AG04449 (cell line): ENCODE data around the gene PTBP3.

Experiments used
- CTCF ChIA-PET: fragments of 350-600 bp; formaldehyde crosslinking; extraction: SDS; loops from one replicate; lab custom pipeline; 2021; ENCODE audit warnings: antibody characterized with exemption; lab: Yijun Ruan, JAX
- POLR2A ChIA-PET: fragments of 400-600, 350-600 bp; formaldehyde crosslinking; extraction: SDS; loops from one replicate; lab custom pipeline; 2020; ENCODE audit warnings: antibody characterized with exemption, inconsistent platforms; lab: Yijun Ruan, JAX
- DNase-seq: peaks from one replicate; pipeline ENCODE4 v3.0.0-alpha.2; 2010; ENCODE audit warnings: low read depth, low spot score
- H3K4me3 ChIP-seq: 2 replicates; pipeline ENCODE4 v1.5.1; 2011; ENCODE audit warnings: low read depth, mild to moderate bottlenecking, control low read depth, low read length
- CTCF ChIP-seq: IDR thresholded peaks from one replicate; pipeline ENCODE4 v1.5.1; 2011; ENCODE audit warnings: mild to moderate bottlenecking, moderate library complexity, low read length, control low read depth, inconsistent platforms; ENCODE audit not compliant: insufficient read depth; ENCODE audit errors: missing control alignments

Gene PTBP3

GRCh38 chr9:112234779-112235178, 98.6 kb downstream of the PTBP3 start:
- POLR2A ChIA-PET: no interaction called here
- DNase-seq: no peak
- CTCF ChIA-PET: interaction anchor here (3.9 kb wide), 1 partner anchor 10 kb away, joined by 15 read pairs; no protein-coding TSS in a partner anchor
- no peak for TF ChIP-seq CTCF
- no peak overlapping the region for H3K4me3 ChIP-seq

DNA sequence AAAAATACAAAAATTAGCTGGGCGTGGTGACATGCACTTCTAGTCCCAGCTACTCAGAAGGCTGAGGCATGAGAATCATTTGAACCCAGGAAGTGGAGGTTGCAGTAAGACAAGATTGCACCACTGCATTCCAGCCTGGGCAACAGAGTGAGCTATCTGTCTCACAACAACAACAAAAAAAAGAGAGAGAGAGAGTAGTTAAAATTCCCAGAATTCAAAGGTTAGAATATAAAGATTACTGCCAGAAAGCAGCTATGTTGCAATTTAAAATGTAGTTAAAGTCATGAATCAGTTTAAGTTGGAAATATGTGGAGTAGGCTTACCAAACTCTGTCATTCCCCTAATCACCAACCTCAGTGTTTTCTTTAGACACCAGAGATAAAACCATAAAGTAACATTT, 99.7 kb downstream of the PTBP3 start:
- POLR2A ChIA-PET: interaction anchor here (0.6 to 1.1 kb wide), 2 partner anchors 108 to 236 kb away, joined by 3 read pairs; no protein-coding TSS in a partner anchor
- CTCF ChIA-PET: interaction anchor here (3.9 kb wide), 1 partner anchor 9 kb away, joined by 15 read pairs; no protein-coding TSS in a partner anchor
- no peak for TF ChIP-seq CTCF
- DNase-seq: peak; percentile 69
- no peak overlapping the region for H3K4me3 ChIP-seq

GRCh38 chr9:112232233-112232632, 101.2 kb downstream of the PTBP3 start:
- no peak for DNase-seq
- POLR2A ChIA-PET: no interaction called here
- no peak for TF ChIP-seq CTCF
- no peak overlapping the region for H3K4me3 ChIP-seq
- CTCF ChIA-PET: interaction anchor here (1.2 kb wide), 1 partner anchor 14 kb away, joined by 3 read pairs; no protein-coding TSS in a partner anchor

DNA sequence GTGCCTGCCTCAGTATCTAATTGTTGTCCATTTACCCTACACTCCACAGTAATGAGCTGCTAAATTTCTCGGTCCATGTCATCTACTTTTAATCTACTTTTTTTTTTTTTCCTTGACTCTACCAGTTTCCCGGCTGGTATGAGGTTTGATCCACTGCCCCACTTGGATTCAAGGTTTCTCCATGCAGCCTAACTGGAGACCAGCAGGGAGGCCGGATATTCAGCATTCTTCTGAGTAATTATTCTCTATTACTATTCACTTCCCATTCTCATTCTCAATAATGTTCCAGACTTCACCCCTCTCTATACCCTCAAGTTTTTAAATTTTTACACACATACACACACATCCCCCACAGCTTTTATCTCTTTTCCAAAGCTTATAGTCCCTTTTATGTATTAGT, 107.3 kb downstream of the PTBP3 start:
- no peak for TF ChIP-seq CTCF
- no peak overlapping the region for H3K4me3 ChIP-seq
- POLR2A ChIA-PET: no interaction called here
- CTCF ChIA-PET: interaction anchor here (0.9 to 3.1 kb wide), 4 partner anchors 8 to 136 kb away, joined by 3 to 15 read pairs (median 4); no protein-coding TSS in a partner anchor
- no peak for DNase-seq

- no peak overlapping the region for H3K4me3 ChIP-seq
- POLR2A ChIA-PET: interaction anchor here (1.2 kb wide), 1 partner anchor 155 kb away, joined by 4 read pairs; the partner anchor contains the start of gene HSDL2
- TF ChIP-seq CTCF: no peak
- no peak for DNase-seq
- CTCF ChIA-PET: interaction anchor here (1.0 to 3.1 kb wide), 4 partner anchors 10 to 109 kb away, joined by 5 to 15 read pairs (median 5); partner anchors contain the start of gene PTBP3
These were observed 108.8 kb downstream of the PTBP3 start for GRCh38 chr9:112224401-112225289.

DNA sequence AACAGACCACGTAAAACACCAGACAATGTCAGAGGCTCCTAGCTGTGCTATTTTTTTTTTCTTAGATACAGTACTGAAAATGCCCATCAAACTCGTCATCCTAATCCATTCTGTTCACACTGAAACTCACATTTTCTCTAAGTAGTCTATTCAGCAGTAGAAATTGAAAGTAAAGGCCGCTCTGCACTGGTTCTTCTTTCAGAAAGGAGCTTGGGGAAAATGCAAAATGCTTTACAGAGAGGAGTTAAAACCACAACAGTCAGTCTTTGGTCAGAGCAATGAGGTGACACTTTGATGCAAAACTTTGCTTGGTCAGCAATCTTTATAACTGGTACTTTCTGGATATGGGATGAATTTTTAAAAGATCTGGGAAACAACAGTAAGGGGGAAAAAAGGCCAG, 114.5 kb downstream of the PTBP3 start:
- no peak for TF ChIP-seq CTCF
- POLR2A ChIA-PET: no interaction called here
- no peak for DNase-seq
- H3K4me3 ChIP-seq: no peak overlapping the region
- CTCF ChIA-PET: interaction anchor here (1.2 to 1.4 kb wide), 2 partner anchors 14 to 120 kb away, joined by 3 to 4 read pairs; no protein-coding TSS in a partner anchor
